Measurements from ENCODE around the gene NBAS. TPM values are rescaled to one million over a fixed set of nuclear protein-coding genes. Genes with fewer than 3 reads are reported as not detected.
"Not testable (repeated sequence)": the region's sequence is repeated elsewhere in the genome, so short reads cannot be mapped to it uniquely, and the experiment has no call there.

The NBAS gene
- total and polyA plus RNA-seq, 7 donors: 19.5 to 52.8 (median 27.0) TPM

GRCh38 chr2:15253835-15254286, 307.3 kb downstream of the NBAS start:
- ATAC-seq (no peak), DNase-seq (no peak)
- peaks cover 11% of the 10 kb centered on the region for H3K9me3 ChIP-seq
- intact Hi-C loops (cut with DNase I): no loop called here
- no peak overlapping the region for H3K4me3 ChIP-seq
- H3K4me1 ChIP-seq: no peaks in the 10 kb centered on the region
- H3K27ac ChIP-seq: no peak overlapping the region
- no peak for TF ChIP-seq CTCF (IDR thresholded peaks at IDR 0.05)
- WGBS, 3 donors: 74 to 86% (median 80%) methylated on average over 3 of the region's 3 CpGs
- H3K27me3 ChIP-seq (ENCODE audit: insufficient read depth in 3 of 3, low read length in 2 of 3): no peaks in the 10 kb centered on the region
- no peaks in the 10 kb centered on the region for H3K36me3 ChIP-seq (ENCODE audit: insufficient read depth in 1 of 2, low read depth in 1 of 2)

GRCh38 chr2:15253247-15253646, 307.9 kb downstream of the NBAS start:
- DNase-seq: no peak
- Histone ChIP-seq H3K27ac (no peak overlapping the region), H3K9me3 (peaks cover 11% of the 10 kb centered on the region), H3K36me3 (ENCODE audit: insufficient read depth in 1 of 2, low read depth in 1 of 2) (no peaks in the 10 kb centered on the region), H3K4me3 (no peak overlapping the region), H3K27me3 (ENCODE audit: insufficient read depth in 3 of 3, low read length in 2 of 3) (no peaks in the 10 kb centered on the region), H3K4me1 (no peaks in the 10 kb centered on the region)
- ATAC-seq: no peak
- intact Hi-C loops (cut with DNase I): no loop called here
- 95 to 96% (median 95%) methylated on average over 2 of the region's 2 CpGs for WGBS, 3 donors
- no peak for TF ChIP-seq CTCF (IDR thresholded peaks at IDR 0.05)

GRCh38 chr2:15251753-15252152, 309.4 kb downstream of the NBAS start:
- no peak for TF ChIP-seq CTCF (IDR thresholded peaks at IDR 0.05)
- no peak overlapping the region for H3K4me3 ChIP-seq
- H3K4me1 ChIP-seq: no peaks in the 10 kb centered on the region
- intact Hi-C loops (cut with DNase I): no loop called here
- no peaks in the 10 kb centered on the region for H3K36me3 ChIP-seq (ENCODE audit: insufficient read depth in 1 of 2, low read depth in 1 of 2)
- peaks cover 11% of the 10 kb centered on the region for H3K9me3 ChIP-seq
- DNase-seq (no peak), ATAC-seq (no peak)
- WGBS, 3 donors: 95 to 97% (median 96%) methylated on average over 3 of the region's 3 CpGs
- H3K27ac ChIP-seq: no peak overlapping the region
- no peaks in the 10 kb centered on the region for H3K27me3 ChIP-seq (ENCODE audit: insufficient read depth in 3 of 3, low read length in 2 of 3)

- DNase-seq; ATAC-seq; H3K4me3 ChIP-seq; H3K27ac ChIP-seq; intact Hi-C loops (cut with DNase I); H3K27me3 ChIP-seq (ENCODE audit: insufficient read depth in 3 of 3, low read length in 2 of 3); H3K36me3 ChIP-seq (ENCODE audit: insufficient read depth in 1 of 2, low read depth in 1 of 2); H3K4me1 ChIP-seq: not testable (repeated sequence)
- 95 to 99% (median 98%) methylated on average over 3 of the region's 3 CpGs for WGBS, 3 donors
- peaks cover 11% of the 10 kb centered on the region for H3K9me3 ChIP-seq
Measured at GRCh38 chr2:15250946-15251345, 310.2 kb downstream of the NBAS start.

GRCh38 chr2:15246870-15247269, 314.3 kb downstream of the NBAS start:
- Histone ChIP-seq H3K27me3 (ENCODE audit: insufficient read depth in 3 of 3, low read length in 2 of 3) (no peaks in the 10 kb centered on the region), H3K4me1 (no peaks in the 10 kb centered on the region), H3K36me3 (ENCODE audit: insufficient read depth in 1 of 2, low read depth in 1 of 2) (no peaks in the 10 kb centered on the region), H3K4me3 (no peak overlapping the region), H3K27ac (no peak overlapping the region), H3K9me3 (peaks cover 11% of the 10 kb centered on the region)
- 91 to 93% (median 91%) methylated on average over 5 of the region's 5 CpGs for WGBS, 3 donors
- intact Hi-C loops (cut with DNase I): no loop called here
- ATAC-seq (no peak), DNase-seq (no peak)
- no peak for TF ChIP-seq CTCF (IDR thresholded peaks at IDR 0.05)

All from psoas muscle (tissue), 8 donors.